DMS79 (cell line): ENCODE data around the gene TRPC5OS.

Experiments
- DNase-seq: peaks from one replicate; lab custom pipeline; 2025; lab: John Stamatoyannopoulos, UW

The TRPC5OS gene

DNA sequence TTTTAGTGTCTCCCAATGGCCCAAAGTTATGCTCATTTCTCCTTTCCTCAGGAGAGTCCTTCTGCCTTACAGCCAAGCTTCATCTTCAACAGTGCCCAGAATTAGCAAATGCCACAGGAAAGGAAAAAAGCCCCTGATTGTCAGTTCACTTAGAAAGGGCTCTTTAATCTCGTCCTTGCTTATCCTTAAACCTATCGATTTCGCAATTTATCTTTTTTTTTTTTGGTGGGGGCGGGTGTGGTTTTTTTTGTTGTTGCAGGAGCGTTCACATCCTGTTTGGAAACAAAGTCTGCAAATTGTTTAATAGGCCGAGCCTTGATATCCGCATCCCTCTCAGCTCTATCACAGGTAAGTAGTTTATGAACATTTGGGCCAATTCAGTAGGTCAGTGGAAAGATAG is 20.2 kb downstream of the TRPC5OS start:
- no peak for DNase-seq

DNA sequence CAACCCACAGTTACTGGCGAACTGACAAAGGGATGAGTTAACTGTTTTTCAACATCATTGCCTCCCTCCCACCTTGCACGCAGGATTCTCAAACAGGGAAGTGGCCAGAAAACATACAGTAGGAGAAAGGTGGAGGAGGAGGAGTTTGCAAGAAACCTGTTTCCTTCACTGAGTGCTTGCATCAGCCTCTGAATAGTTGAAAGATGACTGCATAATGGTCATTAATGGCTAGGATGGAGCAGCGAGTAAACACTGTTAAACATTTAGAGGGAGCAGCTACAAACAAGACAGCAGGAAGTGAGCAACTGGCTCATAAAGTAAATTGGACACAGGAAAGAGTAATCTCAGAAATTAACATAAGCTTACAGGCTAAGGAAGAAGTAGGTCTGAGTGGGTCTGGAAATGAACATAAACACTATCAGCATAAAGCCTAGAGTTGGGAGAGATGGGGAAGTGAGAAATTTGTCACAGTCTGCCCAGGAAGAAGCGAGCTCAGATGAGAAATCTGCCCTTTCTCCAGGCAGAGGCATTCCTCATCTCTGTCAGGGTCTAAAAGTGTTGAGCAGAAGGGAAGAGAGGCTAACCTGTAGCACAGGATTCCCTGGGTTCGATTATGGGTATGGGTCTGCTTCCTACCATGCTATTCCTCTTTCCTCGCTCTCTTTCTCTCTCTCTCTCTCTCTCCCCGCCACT is 38.6 kb downstream of the TRPC5OS start:
- DNase-seq, result peak; percentile 36

DNA sequence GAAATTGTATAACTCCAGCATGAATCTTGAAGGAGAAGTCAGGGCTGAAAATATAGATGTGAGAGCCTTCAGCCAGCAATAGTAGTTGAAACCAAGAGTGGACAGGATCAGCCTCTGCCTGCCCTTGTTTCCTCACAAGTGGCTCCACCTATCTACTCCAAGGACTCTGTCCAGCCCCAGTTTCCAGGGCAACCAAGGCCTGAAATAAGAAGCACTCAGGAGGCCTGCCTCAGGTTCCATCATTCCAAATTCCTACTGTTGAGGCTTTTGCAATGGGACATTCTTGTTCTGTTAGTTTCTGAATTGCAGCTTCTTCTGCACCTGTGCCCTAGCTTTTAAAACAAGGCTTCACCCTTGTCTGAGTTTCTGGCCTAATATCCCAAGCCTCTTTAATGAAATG is 41.6 kb downstream of the TRPC5OS start:
- no peak for DNase-seq

DNA sequence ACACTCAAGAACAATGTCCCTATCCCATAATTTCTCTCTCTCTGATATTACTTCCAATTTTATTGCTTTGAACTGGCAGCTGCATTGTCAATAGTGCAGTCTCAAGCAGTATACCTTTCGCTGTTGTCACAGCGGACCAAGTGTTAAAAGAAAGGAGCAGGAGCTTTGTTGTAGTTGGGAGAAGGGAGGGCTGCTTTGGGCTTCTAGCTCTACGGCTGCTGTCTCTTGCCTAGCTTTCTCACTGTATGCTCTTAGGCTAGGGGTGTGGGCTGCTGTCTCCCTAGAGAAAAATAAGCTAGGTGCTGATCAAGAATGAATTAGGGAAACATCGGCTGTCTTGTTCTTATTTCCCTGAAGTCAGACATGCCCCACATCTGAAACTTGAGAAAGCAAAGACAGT is 52.5 kb downstream of the TRPC5OS start:
- DNase-seq, result no peak
